Thymus (tissue), 11 donors: ENCODE data around the gene CABLES1. TPM values are rescaled to one million over a fixed set of nuclear protein-coding genes. Genes with fewer than 3 reads are reported as not detected.

Experiments
- DNase-seq, 9 donors: peaks; one replicate each; pipeline ENCODE4 v3.0.0-alpha.2; 2013; ENCODE audit warnings: low spot score in 9 of 9, low read depth in 6 of 9, missing footprints in 1 of 9
- H3K27ac ChIP-seq, 2 donors: one replicate each; pipeline ENCODE4 v1.5.1; 2013; ENCODE audit warnings: control low read depth in 1 of 2, low read depth in 1 of 2, low read length in 1 of 2, mild to moderate bottlenecking in 1 of 2, moderate library complexity in 1 of 2
- H3K27me3 ChIP-seq, 2 donors: one replicate each; pipeline ENCODE4 v1.5.1; 2013; ENCODE audit warnings: low read length in 1 of 2; ENCODE audit not compliant: control insufficient read depth in 2 of 2, insufficient read depth in 1 of 2
- H3K36me3 ChIP-seq, 2 donors: one replicate each; pipeline ENCODE4 v1.5.1; 2013; ENCODE audit warnings: low read length in 1 of 2, mild to moderate bottlenecking in 1 of 2, moderate library complexity in 1 of 2; ENCODE audit not compliant: control insufficient read depth in 2 of 2, insufficient read depth in 2 of 2
- H3K4me1 ChIP-seq, 2 donors: one replicate each; pipeline ENCODE4 v1.5.1; 2013; ENCODE audit warnings: low read length in 2 of 2; ENCODE audit not compliant: control insufficient read depth in 2 of 2, insufficient read depth in 2 of 2
- H3K4me3 ChIP-seq, 2 donors: one replicate each; pipeline ENCODE4 v1.5.1; 2013; ENCODE audit warnings: low read length in 2 of 2, control low read depth in 1 of 2, mild to moderate bottlenecking in 1 of 2
- H3K9me3 ChIP-seq, 2 donors: one replicate each; pipeline ENCODE4 v1.5.1; 2013; ENCODE audit warnings: low read length in 1 of 2, mild to moderate bottlenecking in 1 of 2; ENCODE audit not compliant: control insufficient read depth in 2 of 2, insufficient read depth in 1 of 2
- WGBS: extraction: QIAGEN DNeasy Blood & Tissue Kit; methylation state at CpG from one replicate; pipeline ENCODE4 v1.1.7; 2013; 5-methylcytosine and 5-hydroxymethylcytosine counted together
- polyA plus RNA-seq: library from polyadenylated mRNA; stranded (reverse); fragments of 200-250 nt; gene quantifications from one replicate; pipeline ENCODE4 v1.2.3, GENCODE V29; 2013
- total RNA-seq: library from RNA; stranded (reverse); fragments of 120-200 nt; gene quantifications from one replicate; pipeline ENCODE4 v1.2.4, GENCODE V29; 2013
- donor health status: healthy.

CABLES1 gene
- total and polyA plus RNA-seq, 2 donors, result 5.1 to 6.7 TPM

GRCh38 chr18:23121133-23121532, 14.2 kb upstream of the CABLES1 start:
- no peak overlapping the region for H3K27ac ChIP-seq
- no peaks in the 10 kb centered on the region for H3K27me3 ChIP-seq
- H3K9me3 ChIP-seq, result no peaks in the 10 kb centered on the region
- 96% methylated on average over 8 of the region's 8 CpGs for WGBS
- H3K36me3 ChIP-seq, result no peaks in the 10 kb centered on the region
- H3K4me3 ChIP-seq, result no peak overlapping the region
- no peak for DNase-seq
- no peaks in the 10 kb centered on the region for H3K4me1 ChIP-seq

- no peaks in the 10 kb centered on the region for H3K27me3 ChIP-seq
- WGBS, result 95% methylated on average over 15 of the region's 15 CpGs
- no peak overlapping the region for H3K4me3 ChIP-seq
- no peak overlapping the region for H3K27ac ChIP-seq
- no peak for DNase-seq
- H3K36me3 ChIP-seq, result no peaks in the 10 kb centered on the region
- H3K9me3 ChIP-seq, result no peaks in the 10 kb centered on the region
- H3K4me1 ChIP-seq, result no peaks in the 10 kb centered on the region
Observed at GRCh38 chr18:23122334-23123229, 12.7 kb upstream of the CABLES1 start.

- H3K27me3 ChIP-seq, result no peaks in the 10 kb centered on the region
- 93% methylated on average over 11 of the region's 11 CpGs for WGBS
- H3K9me3 ChIP-seq, result no peaks in the 10 kb centered on the region
- H3K27ac ChIP-seq, result no peak overlapping the region
- no peak for DNase-seq
- H3K4me3 ChIP-seq, result no peak overlapping the region
- no peaks in the 10 kb centered on the region for H3K4me1 ChIP-seq
- no peaks in the 10 kb centered on the region for H3K36me3 ChIP-seq
Observed at GRCh38 chr18:23126376-23127056, 8.8 kb upstream of the CABLES1 start.

- H3K4me3 ChIP-seq, result no peak overlapping the region
- WGBS, result 94% methylated on average over 6 of the region's 6 CpGs
- peaks cover 0 to 2% of the 10 kb centered on the region in 2 donors for H3K27me3 ChIP-seq
- DNase-seq, result no peak
- no peaks in the 10 kb centered on the region for H3K9me3 ChIP-seq
- no peaks in the 10 kb centered on the region for H3K4me1 ChIP-seq
- H3K36me3 ChIP-seq, result no peaks in the 10 kb centered on the region
- no peak overlapping the region for H3K27ac ChIP-seq
Observed at GRCh38 chr18:23127090-23127489, 8.2 kb upstream of the CABLES1 start.

GRCh38 chr18:23129355-23130002, 5.8 kb upstream of the CABLES1 start:
- no peaks in the 10 kb centered on the region for H3K9me3 ChIP-seq
- no peak overlapping the region for H3K27ac ChIP-seq
- H3K36me3 ChIP-seq, result no peaks in the 10 kb centered on the region
- no peak overlapping the region for H3K4me3 ChIP-seq
- peaks cover 2 to 6% of the 10 kb centered on the region in 2 donors for H3K4me1 ChIP-seq
- 88% methylated on average over 8 of the region's 8 CpGs for WGBS
- DNase-seq, result no peak
- peaks cover 13 to 19% of the 10 kb centered on the region in 2 donors for H3K27me3 ChIP-seq

GRCh38 chr18:23131693-23132319, 3.5 kb upstream of the CABLES1 start:
- DNase-seq, result peak in 8 of 9 donors; percentile 47 to 82 (median 66)
- Histone ChIP-seq H3K9me3 (no peaks in the 10 kb centered on the region), H3K27me3 (peaks cover 33 to 39% of the 10 kb centered on the region in 2 donors), H3K4me1 (peaks cover 15 to 20% of the 10 kb centered on the region in 2 donors), H3K36me3 (no peaks in the 10 kb centered on the region), H3K27ac (no peak overlapping the region), H3K4me3 (no peak overlapping the region)
- WGBS, result 31% methylated on average over 8 of the region's 8 CpGs

- peak in 1 of 9 donors; percentile 64 for DNase-seq
- 35% methylated on average over 18 of the region's 18 CpGs for WGBS
- Histone ChIP-seq H3K4me3 (peak overlapping the region in 1 of 2 donors; percentile 71), H3K9me3 (no peaks in the 10 kb centered on the region), H3K27ac (no peak overlapping the region), H3K36me3 (no peaks in the 10 kb centered on the region), H3K4me1 (peaks cover 15 to 21% of the 10 kb centered on the region in 2 donors), H3K27me3 (peaks cover 50 to 60% of the 10 kb centered on the region in 2 donors)
Observed at GRCh38 chr18:23133860-23134779, 1.2 kb upstream of the CABLES1 start.
